Measurements from ENCODE around the gene GRIK3.

GRIK3 gene

DNA sequence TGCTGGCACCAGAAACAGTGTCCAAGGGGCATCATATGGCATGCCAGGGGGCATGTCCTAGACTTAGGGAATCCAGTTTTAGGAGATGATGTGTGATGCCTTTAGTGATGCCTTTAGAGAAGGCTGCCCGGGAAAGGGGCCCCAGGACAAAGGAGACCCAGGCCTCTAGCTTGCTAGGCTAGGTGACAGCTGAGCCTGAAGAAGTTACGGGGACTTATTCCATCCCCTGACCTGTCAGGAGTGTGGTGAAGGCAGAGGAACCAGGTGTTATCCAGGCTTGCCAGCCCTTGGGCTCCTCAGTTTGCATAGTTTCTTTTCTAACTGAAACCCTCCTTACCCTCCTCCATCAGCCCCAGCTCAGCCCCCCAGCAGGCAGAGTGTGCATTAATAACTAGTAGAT, 281.9 kb downstream of the GRIK3 start:
- DNase-seq = no peak

DNA sequence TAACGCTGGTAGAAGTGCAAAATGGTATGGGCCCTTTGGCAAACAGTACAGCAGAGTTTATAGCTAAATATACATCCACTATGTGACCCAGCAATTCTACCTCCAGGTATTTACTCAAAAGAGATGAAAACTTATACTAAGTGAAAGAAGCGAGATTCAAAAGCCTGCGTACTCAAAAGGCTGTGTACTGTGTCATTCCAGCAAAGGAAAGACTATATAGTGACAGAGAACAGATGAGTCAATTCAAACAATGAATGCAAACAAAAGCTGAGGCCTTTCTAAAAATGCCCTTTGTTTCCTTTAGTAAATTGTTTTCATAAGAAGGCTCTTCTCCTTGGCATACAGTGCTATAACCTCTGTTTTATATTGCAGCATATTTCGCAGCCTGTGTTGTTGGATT, 282.8 kb downstream of the GRIK3 start:
- no peak for DNase-seq

DNA sequence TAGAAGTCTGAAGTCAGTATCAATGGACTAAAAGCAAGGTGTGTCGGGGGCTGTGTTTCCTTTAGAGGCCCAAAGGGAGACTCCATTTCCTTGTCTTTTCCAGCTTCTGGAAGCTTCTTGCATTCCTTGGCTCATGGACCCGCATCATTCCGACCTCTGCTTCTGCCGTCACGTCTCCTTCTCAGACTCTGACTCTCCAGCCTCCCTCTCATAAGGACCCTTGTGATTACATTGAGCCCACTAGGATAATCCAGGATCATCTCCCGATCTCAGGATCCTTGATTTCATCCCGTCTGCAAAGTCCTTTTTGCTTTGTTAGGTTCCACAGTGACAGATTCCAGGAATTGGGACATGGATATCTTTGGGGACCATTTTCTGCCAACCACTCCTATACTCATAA, 285.8 kb downstream of the GRIK3 start:
- DNase-seq = no peak
